Fibroblast of skin of abdomen (primary cell): ENCODE data around the gene CENPB.

Source experiments
- DNase-seq: peaks from one replicate; pipeline ENCODE4 v3.0.0-alpha.2; 2013

Gene CENPB

GRCh38 chr20:3788685-3789155, 2.2 kb upstream of the CENPB start:
- no peak for DNase-seq

GRCh38 chr20:3787324-3788014, 929 bp upstream of the CENPB start:
- DNase-seq = peak; percentile 51

- DNase-seq = peak; percentile 58
Measured at GRCh38 chr20:3786126-3786484, 435 bp downstream of the CENPB start.

- no peak for DNase-seq
Measured at GRCh38 chr20:3785240-3786125, 1.1 kb downstream of the CENPB start.

GRCh38 chr20:3784863-3785239, 1.7 kb downstream of the CENPB start:
- no peak for DNase-seq

GRCh38 chr20:3784216-3784853, 2.2 kb downstream of the CENPB start:
- no peak for DNase-seq

GRCh38 chr20:3783511-3784195, 2.9 kb downstream of the CENPB start:
- DNase-seq = no peak

GRCh38 chr20:3783068-3783489, 3.5 kb downstream of the CENPB start:
- no peak for DNase-seq

- DNase-seq = no peak
Measured at GRCh38 chr20:3782597-3782996, 3.9 kb downstream of the CENPB start.

GRCh38 chr20:3781153-3781910, 5.2 kb downstream of the CENPB start, which contains the start of gene SPEF1:
TSS of gene SPEF1 (minus strand) at chr20:3781448. CDS start at chr20:3781287, 161 bp downstream.
- DNase-seq = peak; percentile 93

GRCh38 chr20:3778976-3779375, 7.6 kb downstream of the CENPB start:
- DNase-seq = no peak

GRCh38 chr20:3777716-3778629, 8.6 kb downstream of the CENPB start:
- DNase-seq = peak; percentile 28

GRCh38 chr20:3777381-3777715, 9.2 kb downstream of the CENPB start:
- no peak for DNase-seq

- no peak for DNase-seq
Measured at GRCh38 chr20:3775457-3776108, 11.0 kb downstream of the CENPB start.

- DNase-seq = no peak
Measured at GRCh38 chr20:3771552-3772058, 14.9 kb downstream of the CENPB start.

GRCh38 chr20:3768342-3769130, 18.0 kb downstream of the CENPB start:
- DNase-seq = peak; percentile 87

GRCh38 chr20:3767427-3768341, 18.9 kb downstream of the CENPB start, which contains the start of gene ADISSP:
TSS of gene ADISSP (minus strand) at chr20:3767753. CDS start at chr20:3760100, 7,653 bp downstream.
- peak; percentile 99 for DNase-seq

GRCh38 chr20:3767110-3767426, 19.5 kb downstream of the CENPB start:
- DNase-seq = no peak
